Body of pancreas (tissue), 4 donors: ENCODE data around the gene MRPL3. TPM values are rescaled to one million over a fixed set of nuclear protein-coding genes. Genes with fewer than 3 reads are reported as not detected.

Experiments used
- ATAC-seq: fragments of 150-250 bp; one replicate; pipeline ENCODE4 v1.9.1; 2016
- DNase-seq, 4 donors: peaks; one replicate each; pipeline ENCODE4 v3.0.0-alpha.2; 2019
- H3K27ac ChIP-seq, 4 donors: fragments of 200-600 bp; sonication (generic); 1 replicate in 3 of 4; 2 replicates in 1 of 4; pipeline versions ENCODE4 v1.5.1 to v1.6.1; 2016 to 2019; ENCODE audit warnings: mild to moderate bottlenecking in 1 of 4, mixed read lengths in 1 of 4, moderate library complexity in 1 of 4
- H3K27me3 ChIP-seq, 2 donors: fragments of 200-600 bp; sonication (generic); one replicate each; pipeline ENCODE4 v1.6.0; 2016; ENCODE audit warnings: mild to moderate bottlenecking in 1 of 2
- H3K36me3 ChIP-seq, 2 donors: fragments of 200-600 bp; sonication (generic); replicated peaks in 1 of 2; 2 replicates each; pipeline ENCODE4 v1.5.1; 2016; ENCODE audit warnings: low read depth in 2 of 2; ENCODE audit not compliant: insufficient read depth in 1 of 2
- H3K4me1 ChIP-seq: fragments of 200-600 bp; sonication (generic); one replicate; pipeline ENCODE4 v1.6.0; 2016
- H3K4me3 ChIP-seq, 2 donors: fragments of 200-600 bp; sonication (generic); 1 replicate in 1 of 2; 2 replicates in 1 of 2; pipeline ENCODE4 v1.5.1; 2016 to 2019
- H3K9me3 ChIP-seq, 3 donors: fragments of 200-600 bp; sonication (generic); 1 replicate in 2 of 3; 2 replicates in 1 of 3; pipeline ENCODE4 v1.5.1; 2016
- CTCF ChIP-seq, 7 experiments: fragments of 450-650 bp in 4 of 7; fragments of 200-600 bp in 3 of 7; sonication (generic) in 3 of 7; IDR thresholded peaks; one replicate each; pipeline ENCODE4 v1.5.1; 2016 to 2019; ENCODE audit warnings: antibody characterized with exemption in 7 of 7
- POLR2A ChIP-seq, 3 donors: fragments of 450-650 bp; IDR thresholded peaks; one replicate each; pipeline ENCODE4 v1.6.1; 2016; ENCODE audit warnings: antibody characterized with exemption in 3 of 3, mild to moderate bottlenecking in 2 of 3
- WGBS, 2 donors: methylation state at CpG; one replicate each; pipeline ENCODE4 v1.1.5; 2017; 5-methylcytosine and 5-hydroxymethylcytosine counted together
- intact Hi-C: fragments of 100-400 bp; cut with DNase I; formaldehyde crosslinking; loops from one replicate; pipeline ENCODE4 v1.15.1; 2023
- total RNA-seq, 2 donors: library from RNA; depleted of rRNA; stranded (reverse); fragments of >200 nt; gene quantifications; one replicate each; pipeline ENCODE4 v1.1.0, GENCODE V29; 2016

MRPL3 gene
- total RNA-seq, 2 donors from 2014 or later, result 41.5 to 43.1 TPM

- H3K27me3 ChIP-seq, result no peaks in the 10 kb centered on the region
- ATAC-seq, result no peak
- intact Hi-C loops, result no loop called here
Observed at GRCh38 chr3:131541288-131541687, 38.5 kb upstream of the MRPL3 start.

GRCh38 chr3:131540821-131541220 is 38.0 kb upstream of the MRPL3 start:
- no peaks in the 10 kb centered on the region for H3K4me1 ChIP-seq

More at GRCh38 chr3:131541288-131541687, 38.5 kb upstream of the MRPL3 start:
- no peak for DNase-seq
- Histone ChIP-seq H3K4me3 (no peak overlapping the region), H3K4me1 (no peaks in the 10 kb centered on the region), H3K27ac (no peak overlapping the region), H3K9me3 (no peaks in the 10 kb centered on the region), H3K36me3 (no peaks in the 10 kb centered on the region)
- 67 to 70% methylated on average over 1 of the region's 1 CpG for WGBS, 2 donors
- TF ChIP-seq CTCF (IDR thresholded peaks at IDR 0.05), result no peak
- no peak for TF ChIP-seq POLR2A (IDR thresholded peaks at IDR 0.05)

GRCh38 chr3:131540143-131540542 is 37.4 kb upstream of the MRPL3 start:
- Histone ChIP-seq H3K4me1 (no peaks in the 10 kb centered on the region), H3K27me3 (no peaks in the 10 kb centered on the region), H3K36me3 (no peaks in the 10 kb centered on the region), H3K4me3 (no peak overlapping the region), H3K27ac (no peak overlapping the region), H3K9me3 (no peaks in the 10 kb centered on the region)
- no peak for ATAC-seq
- intact Hi-C loops, result no loop called here
- DNase-seq, result no peak
- no peak for TF ChIP-seq CTCF (IDR thresholded peaks at IDR 0.05)
- TF ChIP-seq POLR2A (IDR thresholded peaks at IDR 0.05), result no peak

More at GRCh38 chr3:131540821-131541220, 38.0 kb upstream of the MRPL3 start:
- ATAC-seq, result no peak
- no peak overlapping the region for H3K27ac ChIP-seq
- no peak overlapping the region for H3K4me3 ChIP-seq
- H3K9me3 ChIP-seq, result no peaks in the 10 kb centered on the region
- H3K27me3 ChIP-seq, result no peaks in the 10 kb centered on the region
- intact Hi-C loops, result no loop called here
- TF ChIP-seq CTCF (IDR thresholded peaks at IDR 0.05) (no peak), POLR2A (IDR thresholded peaks at IDR 0.05) (no peak)
- H3K36me3 ChIP-seq, result no peaks in the 10 kb centered on the region
- no peak for DNase-seq
- 71 to 76% methylated on average over 2 of the region's 2 CpGs for whole genome bisulfite sequencing, 2 donors

GRCh38 chr3:131538968-131539367 is 36.2 kb upstream of the MRPL3 start:
- H3K4me1 ChIP-seq, result no peaks in the 10 kb centered on the region
- ATAC-seq, result no peak
- no peaks in the 10 kb centered on the region for H3K9me3 ChIP-seq
- no peak for DNase-seq
- H3K27me3 ChIP-seq, result no peaks in the 10 kb centered on the region
- no peak for TF ChIP-seq CTCF (IDR thresholded peaks at IDR 0.05)
- TF ChIP-seq POLR2A (IDR thresholded peaks at IDR 0.05), result no peak
- H3K4me3 ChIP-seq, result no peak overlapping the region
- no peaks in the 10 kb centered on the region for H3K36me3 ChIP-seq
- intact Hi-C loops, result no loop called here
- H3K27ac ChIP-seq, result no peak overlapping the region
- 86 to 93% methylated on average over 1 of the region's 1 CpG for WGBS, 2 donors

- 89 to 99% methylated on average over 3 of the region's 3 CpGs for WGBS, 2 donors
- Histone ChIP-seq H3K9me3 (no peaks in the 10 kb centered on the region), H3K4me3 (no peak overlapping the region), H3K27me3 (no peaks in the 10 kb centered on the region), H3K27ac (no peak overlapping the region), H3K36me3 (no peaks in the 10 kb centered on the region), H3K4me1 (no peaks in the 10 kb centered on the region)
- DNase-seq, result no peak
- ATAC-seq, result no peak
- TF ChIP-seq POLR2A (IDR thresholded peaks at IDR 0.05) (no peak), CTCF (IDR thresholded peaks at IDR 0.05) (no peak)
- intact Hi-C loops, result no loop called here
Observed at GRCh38 chr3:131537531-131537930, 34.8 kb upstream of the MRPL3 start.
